B cell (primary cell): ENCODE measurements around the gene CDK5RAP2. TPM values are rescaled to one million over a fixed set of nuclear protein-coding genes. Genes with fewer than 3 reads are reported as not detected.

Experiments used
- ATAC-seq: fragments of 200-7000 bp; cut with Tn5 transposase; one replicate; pipeline ENCODE4 v1.10.0; 2021; ENCODE audit warnings: low read depth, mild to moderate bottlenecking, moderate number of reproducible peaks, moderate library complexity
- CTCF ChIA-PET: fragments of 350-600 bp; sonication (Branson Sonifier 250); formaldehyde crosslinking; loops from one replicate; lab custom pipeline; 2021; ENCODE audit warnings: antibody characterized with exemption, inconsistent platforms; lab: Charles Lee
- POLR2A ChIA-PET: fragments of 350-600 bp; sonication (Branson Sonifier 250); formaldehyde crosslinking; loops from one replicate; lab custom pipeline; 2021; ENCODE audit warnings: antibody characterized with exemption; lab: Charles Lee
- DNase-seq: peaks from one replicate; pipeline ENCODE4 v3.0.0; 2013
- H2AFZ ChIP-seq: 2 replicates; pipeline ENCODE4 v1.6.1; 2012; ENCODE audit warnings: mild to moderate bottlenecking, low read depth, low read length; ENCODE audit not compliant: insufficient read depth, poor library complexity, severe bottlenecking
- H3K27ac ChIP-seq, 2 donors: 1 replicate in 1 of 2; 2 replicates in 1 of 2; pipeline ENCODE4 v1.5.1; 2012 to 2013; ENCODE audit warnings: low read length in 2 of 2, mild to moderate bottlenecking in 2 of 2, moderate library complexity in 1 of 2
- H3K27me3 ChIP-seq, 4 experiments: fragments of 200-600 bp in 1 of 4; sonication (generic) in 1 of 4; replicated peaks in 1 of 4; 1 replicate in 2 of 4; 2 replicates in 2 of 4; pipeline versions ENCODE4 v1.6.1 to v1.7.0; 2013 to 2016; ENCODE audit warnings: low read length in 3 of 4, mild to moderate bottlenecking in 2 of 4, mixed read lengths in 1 of 4, moderate library complexity in 1 of 4; ENCODE audit not compliant: insufficient read depth in 4 of 4, control insufficient read depth in 3 of 4; ENCODE audit errors: control extremely low read depth in 1 of 4
- H3K36me3 ChIP-seq, 2 experiments: replicated peaks in 1 of 2; 1 replicate in 1 of 2; 2 replicates in 1 of 2; pipeline versions ENCODE4 v1.6.1 to v1.7.1; 2013; ENCODE audit warnings: low read length in 1 of 2; ENCODE audit not compliant: insufficient read depth in 2 of 2, control insufficient read depth in 1 of 2; ENCODE audit errors: control extremely low read depth in 1 of 2, extremely low read depth in 1 of 2
- H3K4me1 ChIP-seq, 2 donors: fragments of 200-600 bp in 1 of 2; sonication (generic) in 1 of 2; 1 replicate in 1 of 2; 2 replicates in 1 of 2; pipeline versions ENCODE4 v1.5.1 to v1.6.1; 2013 to 2017; ENCODE audit warnings: low read length in 2 of 2; ENCODE audit not compliant: control insufficient read depth in 2 of 2, insufficient read depth in 2 of 2
- H3K4me2 ChIP-seq: replicated peaks from 2 replicates; pipeline ENCODE3; 2012; ENCODE audit warnings: mild to moderate bottlenecking, low read depth, low read length; ENCODE audit not compliant: poor library complexity, severe bottlenecking
- H3K4me3 ChIP-seq, 5 experiments: fragments of 200-600 bp in 1 of 5; sonication (generic) in 1 of 5; 1 replicate in 3 of 5; 2 replicates in 2 of 5; pipeline versions ENCODE4 v1.5.1 to v1.7.0; 2011 to 2016; ENCODE audit warnings: low read length in 4 of 5, mild to moderate bottlenecking in 4 of 5, low read depth in 2 of 5, control low read depth in 1 of 5, moderate library complexity in 1 of 5; ENCODE audit not compliant: insufficient read depth in 1 of 5; ENCODE audit errors: control extremely low read depth in 1 of 5, extremely low read depth in 1 of 5
- H3K79me2 ChIP-seq: fragments of 200-600 bp; sonication (generic); one replicate; pipeline ENCODE4 v1.6.0; 2016; ENCODE audit warnings: low read length; ENCODE audit not compliant: control insufficient read depth, insufficient read depth
- H3K9ac ChIP-seq: fragments of 200-600 bp; sonication (generic); 2 replicates; pipeline ENCODE4 v1.6.1; 2017; ENCODE audit warnings: mild to moderate bottlenecking, low read length, moderate library complexity
- H3K9me3 ChIP-seq, 3 donors: one replicate each; pipeline versions ENCODE4 v1.6.1 to v1.7.1; 2013; ENCODE audit warnings: low read length in 2 of 3; ENCODE audit not compliant: control insufficient read depth in 2 of 3, insufficient read depth in 1 of 3; ENCODE audit errors: control extremely low read depth in 1 of 3
- H4K20me1 ChIP-seq: 2 replicates; pipeline ENCODE4 v1.6.0; 2012; ENCODE audit warnings: mild to moderate bottlenecking, low read length; ENCODE audit not compliant: insufficient read depth, control insufficient read depth, poor library complexity, severe bottlenecking
- H3K27ac Mint-ChIP-seq: one replicate; pipeline ENCODE4 v1.8.0; 2021; ENCODE audit warnings: mixed read lengths
- H3K27me3 Mint-ChIP-seq: one replicate; pipeline ENCODE4 v1.8.0; 2021; ENCODE audit warnings: mixed read lengths
- H3K4me1 Mint-ChIP-seq: one replicate; pipeline ENCODE4 v1.8.0; 2021; ENCODE audit warnings: mixed read lengths
- H3K4me3 Mint-ChIP-seq: one replicate; pipeline ENCODE4 v1.8.0; 2021; ENCODE audit warnings: mixed read lengths
- H3K9me3 Mint-ChIP-seq: one replicate; pipeline ENCODE4 v1.8.0; 2022; ENCODE audit warnings: mixed read lengths; ENCODE audit not compliant: insufficient read depth
- CTCF ChIP-seq: fragments of 200-600 bp; IDR thresholded peaks from one replicate; pipeline ENCODE4 v1.8.0; 2022; ENCODE audit warnings: antibody characterized with exemption, mild to moderate bottlenecking
- EZH2 ChIP-seq: IDR thresholded peaks from 2 replicates; pipeline ENCODE4 v1.6.1; 2012; ENCODE audit warnings: borderline replicate concordance, low read depth, mild to moderate bottlenecking, moderate library complexity, low read length; ENCODE audit not compliant: insufficient read depth, poor library complexity, severe bottlenecking
- WGBS: methylation state at CpG from one replicate; pipeline ENCODE4 v1.1.5; 2013; ENCODE audit warnings: missing lambda C conversion rate; ENCODE audit not compliant: insufficient coverage; 5-methylcytosine and 5-hydroxymethylcytosine counted together
- intact Hi-C: fragments of 100-400 bp; cut with micrococcal nuclease; formaldehyde crosslinking; loops from one replicate; pipeline ENCODE4 v1.10.0; 2022
- polyA plus RNA-seq: library from polyadenylated mRNA; depleted of rRNA; stranded (reverse); fragments of >200 nt; gene quantifications from 2 replicates; pipeline ENCODE4 v1.2.3, GENCODE V29; 2012
- total RNA-seq, 2 donors: library from RNA; stranded (reverse); fragments of 120-200 nt in 1 of 2; gene quantifications; 1 replicate in 1 of 2; 2 replicates in 1 of 2; pipeline versions ENCODE4 v1.2.3 to v1.2.4, GENCODE V29; 2013 to 2022

The CDK5RAP2 gene
- total and polyA plus RNA-seq, 2 donors (not counting 1 experiment from before 2014, with no cell fraction given): 31.3 to 122 TPM

- no peaks in the 10 kb centered on the region for H4K20me1 ChIP-seq
- DNase-seq (no peak), ATAC-seq (no peak)
- no peak for TF ChIP-seq EZH2
- TF ChIP-seq CTCF: no peak
- H3K4me1 ChIP-seq: no peaks in the 10 kb centered on the region
- CTCF ChIA-PET: no interaction called here
- H3K27ac ChIP-seq: no peak overlapping the region
- intact Hi-C loops: no loop called here
- Mint-ChIP-seq H3K27ac (no peak overlapping the region), H3K4me1 (no peaks in the 10 kb centered on the region), H3K9me3 (peaks cover 5% of the 10 kb centered on the region), H3K27me3 (no peaks in the 10 kb centered on the region), H3K4me3 (no peak overlapping the region)
- H3K4me2 ChIP-seq: no peak overlapping the region
- no peaks in the 10 kb centered on the region for H3K79me2 ChIP-seq
- WGBS: no CpG with 5 or more reads among the region's 3 CpGs
- H3K9ac ChIP-seq: no peak overlapping the region
- no peaks in the 10 kb centered on the region for H3K27me3 ChIP-seq
- POLR2A ChIA-PET: no interaction called here
- no peak overlapping the region for H2AFZ ChIP-seq
- H3K36me3 ChIP-seq: no peaks in the 10 kb centered on the region
- no peak overlapping the region for H3K4me3 ChIP-seq
- peaks cover 0 to 9% (median 0%) of the 10 kb centered on the region in 3 donors for H3K9me3 ChIP-seq
These were observed 210.3 kb downstream of the CDK5RAP2 start for GRCh38 chr9:120369608-120370220.

- Mint-ChIP-seq H3K4me1 (no peaks in the 10 kb centered on the region), H3K4me3 (no peak overlapping the region), H3K9me3 (peaks cover 5% of the 10 kb centered on the region), H3K27ac (no peak overlapping the region), H3K27me3 (no peaks in the 10 kb centered on the region)
- Histone ChIP-seq H3K79me2 (no peaks in the 10 kb centered on the region), H3K4me1 (no peaks in the 10 kb centered on the region), H3K27me3 (no peaks in the 10 kb centered on the region), H3K4me2 (no peak overlapping the region), H3K9me3 (peaks cover 0 to 9% (median 0%) of the 10 kb centered on the region in 3 donors), H3K9ac (no peak overlapping the region), H2AFZ (no peak overlapping the region), H4K20me1 (no peaks in the 10 kb centered on the region), H3K27ac (no peak overlapping the region), H3K36me3 (no peaks in the 10 kb centered on the region), H3K4me3 (no peak overlapping the region)
- ATAC-seq (no peak), DNase-seq (no peak)
- intact Hi-C loops: no loop called here
- 78% methylated on average over 1 of the region's 1 CpG for WGBS
- ChIA-PET CTCF (no interaction called here), POLR2A (no interaction called here)
- TF ChIP-seq EZH2 (no peak), CTCF (no peak)
These were observed 211.2 kb downstream of the CDK5RAP2 start for GRCh38 chr9:120368799-120369198.
